IMR-90 (cell line): Measurements from ENCODE around the gene DPF3.
"Not testable (repeated sequence)": the region's sequence is repeated elsewhere in the genome, so short reads cannot be mapped to it uniquely, and the experiment has no call there.

ENCODE experiments used
- BHLHE40 ChIP-seq: fragments of 150-350 bp; IDR thresholded peaks from 2 replicates; pipeline ENCODE4 v1.6.1; 2016; ENCODE audit warnings: mild to moderate bottlenecking, low read depth, low read length
- NFE2L2 ChIP-seq: fragments of 150-350 bp; IDR thresholded peaks from 2 replicates; pipeline ENCODE4 v1.6.1; 2016; ENCODE audit warnings: low read depth, mild to moderate bottlenecking, low read length
- POLR2A ChIP-seq: IDR thresholded peaks from 2 replicates; pipeline ENCODE4 v1.6.1; 2012; ENCODE audit warnings: mild to moderate bottlenecking, low read depth, low read length
- RAD21 ChIP-seq: IDR thresholded peaks from 2 replicates; pipeline ENCODE4 v1.6.1; 2012; ENCODE audit warnings: low read length, improper control_type of control experiment
- RCOR1 ChIP-seq: IDR thresholded peaks from 2 replicates; pipeline ENCODE4 v1.6.1; 2012; ENCODE audit warnings: mild to moderate bottlenecking, low read length, improper control_type of control experiment; ENCODE audit not compliant: insufficient replicate concordance
- RFX5 ChIP-seq: IDR thresholded peaks from 2 replicates; pipeline ENCODE4 v1.8.0; 2012; ENCODE audit warnings: low read depth, mild to moderate bottlenecking, low read length, moderate library complexity
- USF2 ChIP-seq: fragments of 150-350 bp; IDR thresholded peaks from 2 replicates; pipeline ENCODE4 v1.6.1; 2017; ENCODE audit warnings: mild to moderate bottlenecking, antibody characterized with exemption, low read length, low read depth
- TF ChIP-seq, protein P1 (sequence below): conservative IDR thresholded peaks from 2 replicates; pipeline ENCODE4 v1.5.1; 2012; ENCODE audit warnings: mild to moderate bottlenecking, low read depth, low read length, improper control_type of control experiment

DNA sequence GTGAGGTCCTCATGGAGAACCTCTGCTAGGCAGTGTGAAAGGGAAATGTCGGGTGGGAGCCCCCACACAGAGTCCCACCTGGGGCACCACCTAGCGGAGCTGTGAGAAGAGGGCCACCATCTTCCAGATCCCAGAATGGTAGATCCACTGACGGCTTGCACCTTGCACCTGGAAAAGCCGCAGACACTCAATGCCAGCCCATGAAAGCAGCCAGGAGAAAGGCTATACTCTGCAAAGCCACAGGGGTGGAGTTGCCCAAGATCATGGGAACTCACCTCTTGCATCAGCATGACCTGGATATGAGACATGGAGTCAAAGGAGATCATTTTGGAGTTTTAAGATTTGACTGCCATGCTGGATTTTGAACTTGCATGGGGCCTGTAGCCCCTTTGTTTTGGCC is 145.0 kb downstream of the DPF3 start:
- TF ChIP-seq, protein P1, sequence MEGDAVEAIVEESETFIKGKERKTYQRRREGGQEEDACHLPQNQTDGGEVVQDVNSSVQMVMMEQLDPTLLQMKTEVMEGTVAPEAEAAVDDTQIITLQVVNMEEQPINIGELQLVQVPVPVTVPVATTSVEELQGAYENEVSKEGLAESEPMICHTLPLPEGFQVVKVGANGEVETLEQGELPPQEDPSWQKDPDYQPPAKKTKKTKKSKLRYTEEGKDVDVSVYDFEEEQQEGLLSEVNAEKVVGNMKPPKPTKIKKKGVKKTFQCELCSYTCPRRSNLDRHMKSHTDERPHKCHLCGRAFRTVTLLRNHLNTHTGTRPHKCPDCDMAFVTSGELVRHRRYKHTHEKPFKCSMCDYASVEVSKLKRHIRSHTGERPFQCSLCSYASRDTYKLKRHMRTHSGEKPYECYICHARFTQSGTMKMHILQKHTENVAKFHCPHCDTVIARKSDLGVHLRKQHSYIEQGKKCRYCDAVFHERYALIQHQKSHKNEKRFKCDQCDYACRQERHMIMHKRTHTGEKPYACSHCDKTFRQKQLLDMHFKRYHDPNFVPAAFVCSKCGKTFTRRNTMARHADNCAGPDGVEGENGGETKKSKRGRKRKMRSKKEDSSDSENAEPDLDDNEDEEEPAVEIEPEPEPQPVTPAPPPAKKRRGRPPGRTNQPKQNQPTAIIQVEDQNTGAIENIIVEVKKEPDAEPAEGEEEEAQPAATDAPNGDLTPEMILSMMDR, result not testable (repeated sequence)
- not testable (repeated sequence) for TF ChIP-seq RFX5, POLR2A, RAD21, NFE2L2, USF2, RCOR1, BHLHE40
